ENCODE measurements around the gene KANK3.
"Not testable (repeated sequence)": the region's sequence is repeated elsewhere in the genome, so short reads cannot be mapped to it uniquely, and the experiment has no call there.

KANK3 gene

GRCh38 chr19:8342684-8343482 is at the start of gene KANK3:
TSS of gene KANK3 (minus strand) at chr19:8343262. CDS start at chr19:8337828, 5,434 bp downstream.
- peak; percentile 86 for DNase-seq

DNA sequence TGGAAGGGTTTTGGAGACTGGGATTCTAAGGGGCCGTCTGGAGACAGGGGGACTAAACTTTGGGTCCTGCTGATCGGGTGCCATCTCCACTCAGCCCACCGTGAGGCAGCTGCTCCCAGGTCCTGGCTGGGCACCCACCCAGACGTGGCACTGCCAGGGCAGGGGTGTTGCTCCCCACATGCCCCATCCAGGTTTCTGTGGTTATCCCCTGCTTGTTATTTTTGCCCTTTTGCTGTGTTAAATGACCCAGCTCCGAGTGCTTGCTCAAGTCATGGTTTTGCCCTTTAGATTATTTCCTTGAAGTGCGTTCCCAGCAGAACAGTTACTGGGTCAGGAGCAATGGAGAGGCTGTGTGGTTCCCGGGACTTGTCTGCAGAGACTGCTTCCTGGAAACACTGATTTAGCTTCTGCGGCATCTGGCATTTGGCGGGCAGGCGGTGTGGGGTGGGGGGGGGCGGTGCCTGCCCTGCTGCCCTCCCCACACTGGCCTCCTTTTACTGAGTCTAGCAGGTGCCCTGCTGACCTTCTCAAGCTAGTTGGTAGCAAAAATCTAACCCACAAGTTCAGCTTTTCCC is 49.0 kb upstream of the KANK3 start:
- no peak for DNase-seq

- no peak for DNase-seq
Observed at GRCh38 chr19:8391198-8392016, 48.3 kb upstream of the KANK3 start.

- peak; percentile 80 for DNase-seq
Observed at GRCh38 chr19:8390617-8390981, 47.5 kb upstream of the KANK3 start.

DNA sequence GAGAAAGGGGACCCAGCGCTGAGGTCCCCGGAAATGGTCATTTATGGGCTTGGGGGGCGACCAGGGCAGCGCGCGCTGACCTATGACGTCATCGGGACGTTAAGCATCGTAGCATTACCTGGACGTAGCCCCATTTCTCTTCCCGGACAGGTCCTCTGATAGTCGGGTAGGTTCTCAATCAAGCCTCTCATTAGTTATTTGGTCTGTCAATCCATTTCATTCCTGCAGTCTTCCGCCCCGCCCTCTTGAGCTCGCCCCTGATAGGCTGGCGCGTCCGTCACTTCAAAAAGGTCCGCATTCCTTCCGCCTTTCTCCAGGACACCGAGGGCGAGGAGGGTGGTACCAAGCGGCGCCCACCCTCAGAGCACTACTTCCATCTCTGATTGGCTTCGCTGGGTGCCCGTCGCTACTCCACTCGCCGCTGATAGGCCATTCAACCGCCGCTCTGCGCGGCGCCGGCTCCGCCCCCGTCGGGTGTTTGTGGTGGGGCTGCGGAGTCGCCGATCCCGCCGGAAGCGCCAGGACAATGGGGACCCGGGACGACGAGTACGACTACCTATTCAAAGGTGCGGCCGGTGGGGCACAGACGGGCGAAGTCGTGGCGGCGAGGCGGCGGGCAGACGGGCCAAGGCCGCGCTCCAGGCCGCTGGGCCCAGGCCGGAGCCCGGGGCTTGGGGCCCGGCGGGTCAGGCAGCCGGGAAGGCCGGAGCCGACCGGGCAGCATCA is 47.0 kb upstream of the KANK3 start, which contains the start of gene RAB11B:
Gene RAB11B, plus strand, starts transcription at position 470 of the 726 bp plus-strand sequence. Its CDS starts 57 bp downstream, at position 527.
- DNase-seq = peak; percentile 100

GRCh38 chr19:8388612-8388958 is 45.5 kb upstream of the KANK3 start:
- DNase-seq = no peak

- no peak for DNase-seq
Observed at GRCh38 chr19:8387688-8388611, 44.9 kb upstream of the KANK3 start.

DNA sequence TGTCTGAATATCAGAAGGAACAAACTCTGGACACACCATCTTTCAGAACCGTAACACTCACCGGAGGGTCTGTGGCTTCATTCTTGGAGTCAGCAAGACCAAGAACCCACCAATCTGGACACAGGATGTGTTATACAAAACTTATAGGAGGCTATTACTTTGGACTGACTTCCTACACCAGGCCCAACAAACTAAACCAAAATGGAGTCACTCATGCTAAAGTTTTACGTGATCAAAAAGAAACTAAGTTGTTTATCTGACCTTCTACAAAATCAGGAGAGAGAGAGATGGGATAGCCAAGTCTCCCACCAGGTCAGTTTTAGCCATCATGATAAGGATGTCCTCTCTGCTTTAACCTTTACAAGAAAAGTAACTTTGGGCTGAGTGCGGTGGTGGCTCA is 43.9 kb upstream of the KANK3 start:
- DNase-seq = no peak

GRCh38 chr19:8386419-8386818 is 43.4 kb upstream of the KANK3 start:
- not testable (repeated sequence) for DNase-seq

DNA sequence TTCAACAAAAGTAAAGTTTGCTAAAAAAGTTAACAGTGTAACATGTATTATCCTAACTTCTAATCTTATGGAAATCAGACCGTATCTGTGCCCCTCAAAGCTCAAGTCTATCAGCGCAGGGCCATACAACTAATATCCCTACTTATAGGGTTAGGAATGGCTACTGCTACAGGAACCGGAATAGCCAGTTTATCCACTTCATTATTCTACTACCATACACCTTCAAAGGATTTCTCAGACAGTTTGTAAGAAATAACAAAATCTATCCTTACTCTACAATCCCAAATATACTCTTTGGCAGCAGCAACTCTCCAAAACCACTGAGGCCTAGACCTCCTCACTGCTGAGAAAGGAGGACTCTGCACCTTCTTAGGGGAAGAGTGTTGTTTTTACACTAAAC is 42.5 kb upstream of the KANK3 start:
- DNase-seq = not testable (repeated sequence)

- DNase-seq = not testable (repeated sequence)
Observed at GRCh38 chr19:8385103-8385502, 42.0 kb upstream of the KANK3 start.

DNA sequence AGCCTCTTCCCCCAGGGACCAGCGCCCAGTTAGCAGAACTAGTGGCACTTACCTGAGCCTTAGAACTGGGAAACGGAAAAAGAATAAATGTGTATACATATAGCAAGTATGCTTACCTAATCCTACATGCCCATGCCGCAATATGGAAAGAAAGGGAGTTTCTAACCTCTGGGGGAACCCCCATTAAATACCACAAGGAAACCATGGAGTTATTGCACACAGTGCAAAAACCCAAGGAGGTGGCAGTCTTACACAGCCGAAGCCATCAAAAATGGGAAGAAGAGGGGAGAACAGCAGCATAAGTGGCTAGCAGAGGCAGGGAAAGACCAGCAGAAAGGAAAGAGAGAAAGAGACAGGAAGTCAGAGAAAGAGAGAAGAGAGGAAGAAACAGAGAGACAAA is 41.5 kb upstream of the KANK3 start:
- not testable (repeated sequence) for DNase-seq

DNA sequence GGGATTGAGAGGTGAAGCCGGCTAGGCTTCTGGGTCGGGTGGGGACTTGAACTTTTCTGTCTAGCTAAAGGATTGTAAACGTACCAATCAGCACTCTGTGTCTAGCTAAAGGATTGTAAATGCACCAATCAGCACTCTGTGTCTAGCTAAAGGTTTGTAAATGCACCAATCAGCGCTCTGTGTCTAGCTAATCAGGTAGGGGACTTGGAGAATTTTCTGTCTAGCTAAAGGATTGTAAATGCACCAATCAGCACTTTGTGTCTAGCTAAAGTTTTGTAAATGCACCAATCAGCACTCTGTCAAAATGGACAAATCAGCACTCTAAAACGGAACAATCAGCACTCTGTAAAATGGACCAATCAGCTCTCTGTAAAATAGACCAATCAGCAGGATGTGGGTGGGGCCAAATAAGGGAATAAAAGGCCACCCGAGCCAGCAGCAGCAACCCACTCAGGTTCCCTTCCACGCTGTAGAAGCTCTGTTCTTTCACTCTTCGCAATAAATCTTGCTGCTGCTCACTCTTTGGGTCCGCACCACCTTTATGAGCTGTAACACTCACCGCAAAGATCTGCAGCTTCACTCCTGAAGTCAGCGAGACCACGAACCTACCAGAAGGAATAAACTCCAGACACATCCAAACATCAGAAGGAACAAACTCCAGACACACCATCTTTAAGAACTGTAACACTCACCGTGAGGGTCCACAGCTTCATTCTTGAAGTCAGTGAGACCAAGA is 36.3 kb upstream of the KANK3 start:
- DNase-seq = peak; percentile 4

- no peak for DNase-seq
Observed at GRCh38 chr19:8377598-8377997, 34.5 kb upstream of the KANK3 start.

DNA sequence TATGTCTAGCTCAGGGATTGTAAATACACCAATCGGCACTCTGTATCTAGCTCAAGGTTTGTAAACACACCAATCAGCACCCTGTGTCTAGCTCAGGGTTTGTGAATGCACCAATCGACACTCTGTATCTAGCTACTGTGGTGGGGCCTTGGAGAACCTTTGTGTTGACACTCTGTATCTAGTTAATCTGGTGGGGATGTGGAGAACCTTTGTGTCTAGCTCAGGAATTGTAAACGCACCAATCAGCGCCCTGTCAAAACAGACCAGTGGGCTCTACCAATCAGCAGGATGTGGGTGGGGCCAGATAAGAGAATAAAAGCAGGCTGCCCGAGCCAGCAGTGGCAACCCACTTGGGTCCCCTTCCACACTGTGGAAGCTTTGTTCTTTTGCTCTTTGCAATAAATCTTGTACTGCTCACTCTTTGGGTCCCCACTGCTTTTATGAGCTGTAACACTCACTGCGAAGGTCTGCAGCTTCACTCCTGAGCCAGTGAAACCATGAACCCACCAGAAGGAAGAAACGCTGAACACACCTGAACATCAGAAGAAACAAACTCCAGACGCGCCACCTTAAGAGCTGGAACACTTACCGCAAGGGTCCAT is 33.4 kb upstream of the KANK3 start:
- not testable (repeated sequence) for DNase-seq

DNA sequence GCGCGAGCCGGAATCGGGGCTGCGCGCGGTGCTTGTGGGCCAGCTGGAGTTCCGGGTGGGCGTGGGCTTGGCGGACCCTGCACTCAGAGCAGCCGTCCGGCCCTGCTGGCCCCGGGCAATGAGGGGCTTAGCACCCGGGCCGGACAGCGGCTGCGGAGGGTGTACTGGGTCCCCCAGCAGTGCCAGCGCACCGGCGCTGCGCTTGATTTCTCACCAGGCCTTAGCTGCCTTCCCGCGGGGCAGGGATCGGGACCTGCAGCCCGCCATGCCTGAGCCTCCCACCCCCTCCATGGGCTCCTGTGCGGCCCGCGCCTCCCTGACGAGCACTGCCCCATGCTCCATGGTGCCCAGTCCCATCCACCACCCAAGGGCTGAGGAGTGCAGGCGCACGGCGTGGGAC is 32.7 kb upstream of the KANK3 start:
- DNase-seq = not testable (repeated sequence)

DNA sequence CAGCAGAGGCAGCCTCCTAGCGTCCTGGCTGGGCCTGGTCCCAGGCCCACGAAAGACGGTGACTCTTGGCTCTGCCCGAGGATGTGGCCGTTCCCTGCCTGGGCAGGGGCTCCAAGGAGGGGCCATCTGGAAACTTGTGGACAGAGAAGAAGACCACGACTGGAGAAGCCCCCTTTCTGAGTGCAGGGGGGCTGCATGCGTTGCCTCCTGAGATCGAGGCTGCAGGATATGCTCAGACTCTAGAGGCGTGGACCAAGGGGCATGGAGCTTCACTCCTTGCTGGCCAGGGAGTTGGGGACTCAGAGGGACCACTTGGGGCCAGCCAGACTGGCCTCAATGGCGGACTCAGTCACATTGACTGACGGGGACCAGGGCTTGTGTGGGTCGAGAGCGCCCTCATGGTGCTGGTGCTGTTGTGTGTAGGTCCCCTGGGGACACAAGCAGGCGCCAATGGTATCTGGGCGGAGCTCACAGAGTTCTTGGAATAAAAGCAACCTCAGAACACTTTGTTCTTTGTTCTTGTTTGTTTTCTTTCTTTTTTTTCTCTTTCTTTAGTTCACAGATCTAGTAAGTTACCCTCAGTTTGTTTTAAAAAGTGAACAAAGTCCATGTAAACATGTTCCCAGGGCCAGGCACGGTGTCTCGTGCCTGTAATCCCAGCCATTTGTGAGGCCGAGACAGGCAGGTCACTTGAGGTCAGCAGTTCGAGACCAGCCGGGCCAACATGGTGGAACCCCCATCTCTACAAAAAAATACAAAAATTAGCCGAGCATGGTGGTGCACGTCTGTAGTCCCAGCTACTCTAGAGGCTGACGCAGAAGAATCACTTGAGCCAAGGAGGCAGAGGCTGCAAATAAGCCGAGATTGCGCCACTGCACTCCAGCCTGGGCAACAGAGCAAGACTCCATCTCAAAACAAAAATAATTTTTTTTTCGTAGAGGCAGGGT is 31.1 kb upstream of the KANK3 start:
- no peak for DNase-seq

DNA sequence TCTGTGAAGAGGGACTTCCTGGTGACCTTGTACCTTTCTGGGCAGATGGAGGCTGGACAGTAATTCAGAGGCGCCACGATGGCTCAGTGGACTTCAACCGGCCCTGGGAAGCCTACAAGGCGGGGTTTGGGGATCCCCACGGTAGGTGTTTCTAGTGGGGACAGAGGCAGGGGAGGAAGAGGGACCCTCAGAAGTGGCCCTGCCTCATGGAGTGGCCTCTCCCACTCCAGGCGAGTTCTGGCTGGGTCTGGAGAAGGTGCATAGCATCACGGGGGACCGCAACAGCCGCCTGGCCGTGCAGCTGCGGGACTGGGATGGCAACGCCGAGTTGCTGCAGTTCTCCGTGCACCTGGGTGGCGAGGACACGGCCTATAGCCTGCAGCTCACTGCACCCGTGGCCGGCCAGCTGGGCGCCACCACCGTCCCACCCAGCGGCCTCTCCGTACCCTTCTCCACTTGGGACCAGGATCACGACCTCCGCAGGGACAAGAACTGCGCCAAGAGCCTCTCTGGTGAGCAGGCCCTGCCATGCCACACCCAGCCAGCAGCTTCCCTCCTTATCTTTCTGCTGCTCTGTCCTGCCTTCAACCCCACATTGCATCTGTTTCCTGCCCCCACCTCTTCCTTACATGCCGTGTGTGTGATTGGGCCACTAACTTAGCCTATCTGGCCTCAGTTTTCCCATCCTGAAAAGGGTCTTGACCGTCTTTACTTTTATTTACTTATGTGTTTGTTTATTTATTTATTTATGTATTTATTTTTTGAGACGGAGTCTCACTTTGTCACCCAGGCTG is 28.1 kb upstream of the KANK3 start:
- no peak for DNase-seq

Data from NCI-H2171 treated with DMSO at 0.1 percent for 48 hours (cell line).